ENCODE results near the gene DDIT3.

DNA sequence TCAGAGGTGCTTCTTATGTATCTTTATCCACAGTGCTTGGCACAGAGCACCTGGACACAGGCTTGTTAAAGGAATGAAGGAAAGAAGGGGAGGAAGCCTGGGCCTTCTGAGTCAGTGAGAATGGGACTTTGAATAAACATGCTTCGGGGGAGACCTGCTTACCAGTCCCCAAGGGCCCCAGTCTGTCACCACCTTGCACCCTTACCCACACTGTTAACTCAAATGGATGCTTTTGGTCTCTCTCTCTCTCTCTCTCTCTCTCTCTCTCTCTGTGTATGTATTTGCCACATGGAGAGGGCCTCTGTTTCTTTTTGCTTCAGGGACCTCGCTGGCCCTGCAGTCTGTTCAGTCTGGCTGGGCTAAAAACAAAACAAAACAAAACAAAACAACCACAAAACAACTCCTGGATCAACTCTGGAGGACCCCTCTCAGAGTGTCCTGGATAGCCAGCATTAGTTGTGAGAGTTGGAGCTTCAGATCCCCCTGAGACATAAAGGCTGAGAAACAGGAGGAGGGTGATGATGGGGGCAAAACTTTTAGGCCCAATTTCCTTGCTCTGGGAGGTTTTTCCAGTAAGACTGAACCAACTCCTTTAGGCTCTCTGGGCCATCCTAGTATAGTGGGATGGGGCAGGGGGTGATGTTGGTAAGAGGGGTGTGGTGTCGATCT is 31.5 kb upstream of the DDIT3 start:
- TF ChIP-seq POLR2A (IDR thresholded peaks at IDR 0.05; ENCODE audit: extremely low read depth, insufficient read length) (no peak), CTCF (IDR thresholded peaks at IDR 0.05; ENCODE audit: low read depth, low read length) (no peak)

Measured in NB4 (cell line).